ENCODE data around the gene KLF1.

KLF1 gene

DNA sequence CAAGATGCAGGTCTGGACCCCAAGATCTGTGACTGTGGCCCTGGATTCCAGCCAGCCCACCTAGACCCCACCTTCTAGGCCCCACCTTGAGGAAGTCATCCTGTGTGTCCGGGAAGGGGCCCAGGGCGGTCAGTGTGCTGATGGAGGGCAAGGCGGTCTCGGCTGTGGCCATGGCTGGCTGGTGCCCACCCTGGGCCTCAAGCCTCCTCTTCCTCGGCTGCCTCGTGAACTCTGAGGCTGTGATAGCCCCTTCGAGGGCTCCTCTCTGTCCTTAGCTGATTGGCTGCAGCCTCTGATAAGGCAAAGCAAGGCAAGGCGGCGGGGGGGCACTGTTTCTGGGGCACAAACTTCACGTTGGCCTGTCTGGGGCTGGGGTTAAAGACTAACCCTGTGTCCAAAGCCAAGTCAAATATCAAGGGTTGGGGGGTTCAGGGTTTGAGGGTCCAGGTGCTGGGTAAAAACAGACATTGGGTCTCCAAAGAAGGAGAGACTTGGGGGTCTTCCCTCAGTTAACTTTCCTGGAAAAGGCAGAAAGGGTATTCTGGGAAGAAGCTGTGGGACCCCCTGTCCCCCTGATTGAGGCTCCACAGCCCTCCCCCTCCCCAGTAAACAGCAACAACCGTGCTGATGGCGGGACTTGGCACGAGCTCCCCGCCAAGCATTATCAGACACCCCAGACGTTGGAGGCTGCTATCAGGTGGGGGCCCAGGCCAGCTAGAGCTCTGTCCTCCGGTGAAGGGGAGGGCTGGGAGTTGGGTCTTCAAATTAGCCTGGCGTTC is at the start of gene KLF1:
Gene KLF1 (minus strand): TSS at position 233 of the 779 bp plus-strand sequence. CDS start 61 bp downstream, at position 172.
- H3K36me3 ChIP-seq (ENCODE audit: insufficient read depth): no peaks in the 10 kb centered on the region
- no peak within 1 kb of the TSS for H3K9ac ChIP-seq
- peak within 1 kb of the TSS; percentile 73 for H3K4me2 ChIP-seq
- H3K27me3 ChIP-seq (ENCODE audit: insufficient read depth, low read depth): no peaks in the 10 kb centered on the region
- H4K20me1 ChIP-seq (ENCODE audit: insufficient read depth): no peaks in the 10 kb centered on the region
- H3K79me2 ChIP-seq (ENCODE audit: insufficient read depth, low read depth): peaks cover 7% of the 10 kb centered on the region; the same call in 1 of the 2 replicates
- peak within 1 kb of the TSS; percentile 98; the same call in 1 of the 2 replicates for H2AFZ ChIP-seq (ENCODE audit: low read depth)
- H3K27ac ChIP-seq: no peak within 1 kb of the TSS
- peaks cover 22% of the 10 kb centered on the region for H3K4me1 ChIP-seq (ENCODE audit: low read depth, poor library complexity, severe bottlenecking)
- no peak for TF ChIP-seq CTCF (conservative IDR thresholded peaks at IDR 0.05; ENCODE audit: low read depth, low read length)
- H3K4me3 ChIP-seq (IDR thresholded peaks at IDR 0.05; ENCODE audit: insufficient read depth, low read depth, low read length): no peak within 1 kb of the TSS

DNA sequence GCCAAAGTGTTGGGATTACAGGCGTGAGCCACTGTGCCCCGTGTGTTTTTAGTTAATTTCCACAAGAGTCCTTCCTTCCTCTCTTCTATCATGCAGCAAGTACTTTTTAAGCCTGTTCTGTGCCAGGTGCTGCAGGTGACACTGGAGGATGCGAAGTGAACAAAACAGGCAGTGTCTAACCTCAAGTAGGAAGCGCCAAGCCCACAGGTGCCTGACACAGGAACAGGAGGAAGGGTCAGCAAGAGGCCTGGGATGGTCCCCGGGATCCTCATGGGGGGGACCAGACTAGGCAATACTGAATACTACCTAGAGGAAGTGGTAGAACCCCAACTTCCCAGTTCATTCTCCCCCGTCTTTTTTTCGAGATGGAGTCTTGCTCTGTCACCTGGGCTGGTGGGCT is 49.6 kb upstream of the KLF1 start:
- no peak overlapping the region for H3K9ac ChIP-seq
- no peak overlapping the region for H3K4me2 ChIP-seq
- H3K27me3 ChIP-seq (ENCODE audit: insufficient read depth, low read depth): no peaks in the 10 kb centered on the region
- peaks cover 54% of the 10 kb centered on the region for H3K4me1 ChIP-seq (ENCODE audit: low read depth, poor library complexity, severe bottlenecking)
- H3K36me3 ChIP-seq (ENCODE audit: insufficient read depth): peaks cover 23% of the 10 kb centered on the region
- TF ChIP-seq CTCF (conservative IDR thresholded peaks at IDR 0.05; ENCODE audit: low read depth, low read length): no peak
- H4K20me1 ChIP-seq (ENCODE audit: insufficient read depth): peaks cover 11% of the 10 kb centered on the region
- no peak overlapping the region for H2AFZ ChIP-seq (ENCODE audit: low read depth)
- no peak overlapping the region for H3K27ac ChIP-seq
- no peak overlapping the region for H3K4me3 ChIP-seq (IDR thresholded peaks at IDR 0.05; ENCODE audit: insufficient read depth, low read depth, low read length)
- peaks cover 51% of the 10 kb centered on the region for H3K79me2 ChIP-seq (ENCODE audit: insufficient read depth, low read depth)

GRCh38 chr19:12935071-12935470 is 48.1 kb upstream of the KLF1 start:
- no peak overlapping the region for H3K9ac ChIP-seq
- H3K4me2 ChIP-seq: no peak overlapping the region
- H3K79me2 ChIP-seq (ENCODE audit: insufficient read depth, low read depth): peaks cover 43% of the 10 kb centered on the region
- TF ChIP-seq CTCF (conservative IDR thresholded peaks at IDR 0.05; ENCODE audit: low read depth, low read length): no peak
- no peaks in the 10 kb centered on the region for H3K27me3 ChIP-seq (ENCODE audit: insufficient read depth, low read depth)
- peaks cover 39% of the 10 kb centered on the region for H3K4me1 ChIP-seq (ENCODE audit: low read depth, poor library complexity, severe bottlenecking)
- H4K20me1 ChIP-seq (ENCODE audit: insufficient read depth): peaks cover 7% of the 10 kb centered on the region
- H3K36me3 ChIP-seq (ENCODE audit: insufficient read depth): peaks cover 11% of the 10 kb centered on the region
- H2AFZ ChIP-seq (ENCODE audit: low read depth): no peak overlapping the region
- no peak overlapping the region for H3K4me3 ChIP-seq (IDR thresholded peaks at IDR 0.05; ENCODE audit: insufficient read depth, low read depth, low read length)
- H3K27ac ChIP-seq: no peak overlapping the region

- Histone ChIP-seq H3K9ac (peak within 1 kb of the TSS; percentile 75), H4K20me1 (ENCODE audit: insufficient read depth) (no peaks in the 10 kb centered on the region), H3K79me2 (ENCODE audit: insufficient read depth, low read depth) (peaks cover 27% of the 10 kb centered on the region), H3K27ac (peak within 1 kb of the TSS; percentile 34; the same call in 1 of the 2 replicates), H3K36me3 (ENCODE audit: insufficient read depth) (peaks cover 9% of the 10 kb centered on the region; the same call in 1 of the 2 replicates), H3K4me2 (peak within 1 kb of the TSS; percentile 89), H3K4me1 (ENCODE audit: low read depth, poor library complexity, severe bottlenecking) (peaks cover 32% of the 10 kb centered on the region), H2AFZ (ENCODE audit: low read depth) (peak within 1 kb of the TSS; percentile 85), H3K27me3 (ENCODE audit: insufficient read depth, low read depth) (no peaks in the 10 kb centered on the region), H3K4me3 (IDR thresholded peaks at IDR 0.05; ENCODE audit: insufficient read depth, low read depth, low read length) (no peak within 1 kb of the TSS)
- TF ChIP-seq CTCF (conservative IDR thresholded peaks at IDR 0.05; ENCODE audit: low read depth, low read length): no peak
These were observed 46.5 kb upstream of the KLF1 start, which contains the start of gene FARSA for GRCh38 chr19:12933287-12934072. FARSA (minus strand) TSS chr19:12933711; CDS start chr19:12933696, 15 bp downstream.
